ENCODE measurements around the gene NOXO1.
"Not testable (repeated sequence)": the region's sequence is repeated elsewhere in the genome, so short reads cannot be mapped to it uniquely, and the experiment has no call there.

The NOXO1 gene, protein sequence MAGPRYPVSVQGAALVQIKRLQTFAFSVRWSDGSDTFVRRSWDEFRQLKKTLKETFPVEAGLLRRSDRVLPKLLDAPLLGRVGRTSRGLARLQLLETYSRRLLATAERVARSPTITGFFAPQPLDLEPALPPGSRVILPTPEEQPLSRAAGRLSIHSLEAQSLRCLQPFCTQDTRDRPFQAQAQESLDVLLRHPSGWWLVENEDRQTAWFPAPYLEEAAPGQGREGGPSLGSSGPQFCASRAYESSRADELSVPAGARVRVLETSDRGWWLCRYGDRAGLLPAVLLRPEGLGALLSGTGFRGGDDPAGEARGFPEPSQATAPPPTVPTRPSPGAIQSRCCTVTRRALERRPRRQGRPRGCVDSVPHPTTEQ

DNA sequence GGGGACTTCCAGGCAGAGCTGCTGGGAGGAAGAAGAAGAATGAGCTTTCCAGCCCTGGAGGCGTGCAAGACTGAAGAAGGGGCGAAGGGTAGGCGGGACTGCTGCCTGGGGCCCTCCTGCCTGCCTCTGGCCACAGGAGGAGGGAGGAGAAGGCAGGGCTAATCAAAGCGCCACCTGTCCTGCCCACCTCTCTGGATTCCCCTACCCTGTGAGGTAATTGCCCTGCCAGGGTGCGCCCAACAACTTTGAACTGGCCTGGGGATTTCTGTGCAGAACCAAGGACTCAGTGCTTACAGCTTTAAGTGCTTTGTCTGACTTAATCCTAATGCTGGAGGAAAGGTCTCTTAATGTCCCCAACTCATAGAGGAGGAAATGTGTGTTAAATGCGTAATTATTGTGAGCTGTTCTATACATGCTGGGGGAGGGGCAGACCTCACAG, at the start of gene NOXO1:
NOXO1 (minus strand) TSS at position 72 of the 439 bp plus-strand sequence. CDS start 290 bp downstream, outside the sequence.
- no peak for DNase-seq (ENCODE audit: low spot score)

DNA sequence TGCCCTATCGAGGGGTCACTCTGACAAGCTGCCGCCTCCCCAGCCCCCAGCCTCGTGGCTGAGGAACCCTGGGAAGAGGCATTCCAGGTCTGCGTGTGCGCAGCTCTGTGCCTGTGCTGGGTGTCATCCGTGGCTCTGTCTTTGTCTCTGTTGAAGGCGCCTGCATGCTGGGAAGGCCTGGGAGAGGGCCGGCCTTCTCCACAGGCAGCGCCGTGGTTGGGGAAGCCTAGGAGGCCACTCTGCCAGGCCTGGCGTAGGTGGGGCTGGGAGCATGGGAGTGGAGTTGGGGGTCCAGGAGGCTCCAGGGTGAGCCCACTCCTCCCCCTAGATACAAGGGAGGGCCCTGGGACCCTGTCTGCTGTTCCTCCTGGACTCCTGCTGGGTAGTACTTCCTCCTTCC, 48.8 kb upstream of the NOXO1 start:
- no peak for DNase-seq (ENCODE audit: low spot score)

DNA sequence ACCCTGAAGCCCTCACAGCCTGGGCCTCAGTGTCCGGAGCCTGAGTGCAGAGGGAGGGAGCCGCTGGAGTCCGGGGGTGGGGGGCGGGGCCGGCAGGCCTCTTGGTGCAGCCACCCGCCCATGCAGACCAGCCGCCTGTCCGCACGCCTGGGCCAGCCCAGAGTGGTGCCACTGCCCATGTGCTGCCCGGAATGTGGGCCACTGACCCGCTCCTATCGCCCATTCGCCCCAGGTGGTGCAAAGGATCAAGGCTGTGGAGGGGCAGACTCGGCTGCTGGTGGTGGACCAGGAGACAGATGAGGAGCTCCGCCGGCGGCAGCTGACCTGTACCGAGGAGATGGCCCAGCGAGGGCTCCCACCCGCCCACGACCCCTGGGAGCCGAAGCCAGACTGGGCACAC, 48.1 kb upstream of the NOXO1 start:
- no peak for DNase-seq (ENCODE audit: low spot score)

DNA sequence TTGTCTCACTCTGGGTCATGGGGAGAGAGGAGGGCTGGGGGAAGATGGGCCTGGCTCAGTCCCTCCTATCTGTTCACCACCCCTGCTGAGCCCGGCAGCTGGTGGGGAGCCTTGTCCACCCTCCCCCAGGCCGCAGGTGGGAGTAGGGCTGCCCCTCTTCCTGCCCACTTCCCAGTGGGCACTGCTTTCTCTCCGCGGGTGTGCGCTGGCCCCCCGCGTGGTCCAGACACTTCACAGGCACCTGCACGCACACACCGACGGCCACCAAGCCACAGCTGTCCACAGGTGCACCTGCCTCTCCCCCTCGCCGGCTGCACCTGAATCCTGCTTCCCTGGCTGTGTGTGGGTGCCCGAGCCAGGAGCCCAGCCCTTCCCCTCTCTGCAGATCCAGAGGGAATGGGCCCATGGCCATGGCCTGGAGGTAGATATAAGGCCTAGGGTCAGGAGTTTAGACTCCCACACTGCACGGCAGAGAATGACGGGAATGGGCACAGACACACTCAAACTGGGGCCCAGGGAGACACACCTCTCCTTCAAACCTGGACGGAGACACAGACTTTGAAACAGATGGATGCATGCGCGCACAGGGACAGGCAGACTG, 47.5 kb upstream of the NOXO1 start:
- DNase-seq (ENCODE audit: low spot score): no peak

DNA sequence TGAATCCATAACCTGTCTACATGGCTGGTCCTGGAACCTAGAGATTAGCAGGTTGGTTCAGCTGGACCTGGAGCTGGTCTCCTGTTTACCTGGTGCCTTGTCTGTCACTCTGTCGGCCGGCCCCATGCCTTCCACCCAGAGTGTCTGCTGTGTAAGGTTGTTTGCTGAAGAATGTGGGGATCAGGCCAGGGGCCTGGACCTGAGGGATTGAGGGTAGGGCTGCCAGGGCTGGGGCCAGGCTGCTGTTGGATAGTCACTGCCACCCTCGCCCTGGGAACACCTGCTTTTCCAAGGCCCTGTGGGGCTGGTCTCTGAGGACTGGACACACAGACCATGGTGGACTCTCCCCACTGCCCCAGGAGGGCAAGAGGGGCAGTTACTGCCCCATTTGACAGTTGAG, 46.9 kb upstream of the NOXO1 start:
- no peak for DNase-seq (ENCODE audit: low spot score)

DNA sequence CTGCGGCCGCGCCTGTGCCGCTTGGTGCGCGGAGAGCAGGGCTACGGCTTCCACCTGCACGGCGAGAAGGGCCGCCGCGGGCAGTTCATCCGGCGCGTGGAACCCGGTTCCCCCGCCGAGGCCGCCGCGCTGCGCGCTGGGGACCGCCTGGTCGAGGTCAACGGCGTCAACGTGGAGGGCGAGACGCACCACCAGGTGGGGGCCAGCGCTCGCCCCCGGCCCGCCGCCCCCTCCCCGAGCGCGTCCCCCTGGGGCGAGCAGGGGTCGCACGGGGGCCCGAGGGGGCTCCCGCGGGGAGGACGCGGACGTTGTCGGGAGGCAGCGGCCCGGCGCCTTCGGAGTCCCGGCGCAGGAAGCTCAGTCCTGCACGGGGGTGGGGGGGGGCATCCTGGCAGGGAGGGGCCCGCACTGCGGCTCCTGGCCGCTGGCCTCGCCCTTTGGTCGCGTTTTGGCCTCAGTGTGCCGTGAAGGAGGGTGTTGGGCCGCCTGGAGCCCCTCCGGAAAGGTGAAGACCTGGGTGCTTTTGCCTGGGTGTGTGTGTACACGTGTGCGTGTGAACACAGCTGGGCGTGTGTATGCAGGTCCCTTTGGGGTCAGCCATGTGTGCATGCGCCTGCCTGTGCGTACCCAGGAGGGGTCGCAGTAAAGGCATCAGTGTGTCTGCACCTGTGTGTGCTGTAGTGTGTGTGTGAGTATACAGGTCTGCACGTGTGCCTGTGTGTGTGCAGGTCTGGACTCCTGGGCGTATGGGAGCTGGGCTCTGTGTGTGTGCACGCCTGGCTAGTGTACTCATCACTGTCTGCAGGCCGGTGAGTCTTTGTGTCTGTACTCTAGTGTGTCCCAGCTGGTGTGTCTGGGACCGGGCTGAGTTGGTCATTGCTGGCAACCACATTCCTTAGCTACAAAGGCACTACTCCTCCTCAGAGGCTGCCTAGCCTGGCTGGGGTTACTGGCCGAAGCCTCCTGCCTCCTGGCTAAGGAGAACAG, 46.0 kb upstream of the NOXO1 start:
- DNase-seq (ENCODE audit: low spot score): peak; percentile 72

DNA sequence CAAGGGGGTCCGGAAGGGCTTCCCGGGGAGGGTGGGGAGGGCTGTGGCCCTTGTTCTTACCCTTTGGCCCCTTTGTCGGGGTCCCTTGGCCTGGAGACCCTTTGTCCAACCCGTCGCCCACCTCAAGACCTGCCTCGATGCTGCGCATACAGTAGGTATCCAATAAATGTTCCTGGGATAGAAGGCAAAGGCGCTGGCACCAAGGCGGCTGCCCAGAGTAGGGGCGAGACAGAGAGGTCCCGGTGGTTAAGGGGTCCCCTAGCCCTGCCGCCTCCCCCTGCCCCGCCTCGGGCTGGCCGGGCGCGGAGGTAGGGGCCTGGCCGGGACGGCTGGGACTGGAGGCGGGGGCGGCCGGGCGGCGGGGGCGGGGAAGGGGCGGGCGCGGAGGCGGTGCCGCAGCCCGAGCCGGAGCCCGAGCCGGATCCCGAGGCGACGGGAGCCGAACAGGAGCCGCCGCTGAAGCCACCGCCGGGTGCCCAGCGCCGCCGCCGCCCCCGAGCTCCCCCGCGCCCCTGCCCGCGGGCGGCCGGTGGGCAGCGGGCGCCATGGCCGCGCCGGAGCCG, 45.3 kb upstream of the NOXO1 start, which contains the start of gene NHERF2:
NHERF2 (plus strand) TSS at position 442 of the 563 bp plus-strand sequence; CDS start at position 546, 104 bp downstream.
- DNase-seq (ENCODE audit: low spot score): no peak

DNA sequence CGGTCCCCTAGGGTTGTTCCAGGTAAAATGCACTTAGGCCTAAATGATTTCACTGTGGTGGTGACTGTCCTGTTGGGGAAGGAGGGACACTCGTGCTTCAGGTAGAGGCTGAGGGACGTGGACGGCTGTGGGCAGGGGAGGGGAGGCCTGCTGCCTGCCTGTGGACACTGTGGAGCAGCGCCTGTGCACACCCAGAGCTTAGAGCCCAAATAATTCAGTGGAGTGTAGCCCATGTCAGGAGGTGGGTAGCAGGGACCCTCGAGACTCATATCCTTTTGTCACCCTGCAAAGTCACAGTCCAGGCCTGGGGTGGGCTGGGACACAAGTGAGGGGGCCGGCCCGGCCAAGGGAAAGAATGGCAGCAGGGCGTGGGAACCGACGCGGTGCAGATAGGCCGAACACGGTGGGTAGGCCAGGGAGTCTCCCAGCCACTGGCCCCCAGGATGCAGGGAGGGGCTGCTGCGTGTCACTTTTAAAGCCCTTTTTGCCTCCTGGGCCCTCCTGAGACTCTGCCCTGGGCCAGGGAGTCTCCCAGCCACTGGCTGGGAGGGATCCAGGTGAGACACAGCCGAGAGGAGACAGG, 44.7 kb upstream of the NOXO1 start:
- no peak for DNase-seq (ENCODE audit: low spot score)

DNA sequence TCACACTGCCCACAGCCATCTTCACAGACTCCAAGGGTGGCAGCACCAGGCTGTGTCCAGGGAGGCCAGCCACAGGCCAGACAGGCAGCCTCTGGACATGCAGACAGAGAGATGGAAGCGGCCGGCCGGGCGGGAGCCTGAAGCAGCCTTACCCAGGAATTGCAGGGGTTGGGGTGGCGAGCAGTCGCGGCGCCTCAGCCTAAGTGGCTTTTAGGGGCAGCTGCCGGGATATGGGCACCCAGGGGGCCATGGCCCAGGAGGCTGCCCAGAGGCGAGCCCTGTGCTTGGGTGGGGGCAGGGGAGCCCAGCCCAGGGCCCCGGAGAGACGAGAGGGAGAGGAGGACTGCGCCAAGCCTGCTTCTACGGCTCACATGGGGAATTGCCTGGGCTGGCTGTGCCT, 44.0 kb upstream of the NOXO1 start:
- DNase-seq (ENCODE audit: low spot score): no peak

DNA sequence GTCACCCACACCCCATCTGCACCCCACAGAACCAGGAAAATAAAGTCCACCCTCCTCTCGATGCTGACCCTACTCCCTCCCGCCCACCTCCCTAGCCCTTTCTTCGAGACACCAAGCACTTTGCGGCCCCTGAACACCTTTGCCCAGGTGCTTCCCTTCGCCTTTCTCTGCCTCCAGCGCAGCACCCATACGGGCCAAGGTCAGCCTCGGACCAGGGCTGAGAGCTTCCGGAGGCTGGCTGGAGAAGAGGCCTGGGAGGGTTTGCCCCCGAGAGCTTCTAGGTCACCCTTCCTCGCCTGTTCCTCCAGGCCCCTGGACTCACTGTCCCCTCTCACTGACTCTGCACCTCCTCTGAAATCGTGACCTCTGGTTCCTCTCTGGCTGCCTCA, 42.8 kb upstream of the NOXO1 start:
- DNase-seq (ENCODE audit: low spot score): no peak

DNA sequence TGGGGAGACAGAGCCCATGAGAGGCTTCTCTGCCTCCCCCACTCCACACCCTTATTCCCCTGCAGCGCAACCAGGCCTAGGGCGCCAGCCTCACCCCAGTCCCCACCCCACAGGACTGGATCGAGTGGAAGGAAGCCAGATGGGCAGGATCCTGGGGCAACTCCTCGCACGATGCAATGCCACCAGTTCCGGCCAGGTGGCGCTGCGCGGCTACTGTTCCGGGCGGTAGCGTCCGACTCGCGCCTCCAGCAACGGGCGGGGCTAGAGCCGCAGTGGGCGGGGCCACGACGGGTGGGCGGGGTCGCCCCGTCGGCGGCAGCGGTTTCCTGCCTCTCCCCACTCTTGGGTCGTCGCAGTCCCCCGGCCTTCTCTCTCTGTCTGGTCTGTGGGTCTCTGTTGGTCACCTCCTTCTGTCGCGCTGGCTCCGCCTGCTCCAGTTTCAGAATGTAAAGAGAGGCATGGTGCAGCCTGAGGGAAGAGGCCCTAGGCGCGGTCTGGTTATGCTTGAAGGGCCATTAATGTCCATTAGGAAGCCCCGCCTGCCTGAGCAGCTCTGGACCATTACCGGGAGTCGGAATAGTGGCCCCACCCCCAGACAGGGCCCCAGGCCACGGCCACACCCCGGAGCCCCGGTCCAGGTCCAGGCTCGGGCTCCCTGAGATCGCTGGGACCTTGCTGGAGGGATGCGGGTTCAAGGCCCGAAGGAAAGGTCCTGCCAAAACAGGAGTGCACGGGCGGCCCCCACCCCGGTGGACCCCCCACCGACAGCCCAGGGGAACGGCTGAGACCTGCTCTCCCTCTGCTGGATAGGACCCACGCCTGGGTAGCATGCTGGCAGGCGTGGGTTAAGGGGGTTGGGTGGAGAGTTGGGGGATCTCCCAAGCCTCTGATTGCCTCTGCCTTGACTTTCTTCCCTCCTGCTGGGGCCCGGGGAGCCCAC, 42.1 kb upstream of the NOXO1 start:
- peak; percentile 79 for DNase-seq (ENCODE audit: low spot score)

DNA sequence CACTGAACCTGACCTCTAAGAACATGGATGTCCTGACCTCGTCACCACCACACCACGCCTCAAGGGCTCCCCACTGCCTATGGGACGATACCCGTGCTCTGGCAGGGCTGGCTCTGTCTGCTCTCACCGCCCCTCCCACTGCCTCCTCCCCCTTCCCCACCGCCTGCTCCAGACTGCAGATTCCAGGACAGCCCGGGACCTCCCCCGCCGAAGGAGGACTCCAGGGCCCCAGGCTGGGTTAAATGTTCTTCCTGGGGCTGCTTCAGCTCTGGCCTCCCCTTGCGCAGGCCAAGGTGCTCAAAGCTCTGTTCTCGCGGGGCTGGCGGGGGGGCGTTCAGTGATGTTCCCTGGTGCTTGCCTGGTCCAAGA, 41.4 kb upstream of the NOXO1 start:
- DNase-seq (ENCODE audit: low spot score): no peak

DNA sequence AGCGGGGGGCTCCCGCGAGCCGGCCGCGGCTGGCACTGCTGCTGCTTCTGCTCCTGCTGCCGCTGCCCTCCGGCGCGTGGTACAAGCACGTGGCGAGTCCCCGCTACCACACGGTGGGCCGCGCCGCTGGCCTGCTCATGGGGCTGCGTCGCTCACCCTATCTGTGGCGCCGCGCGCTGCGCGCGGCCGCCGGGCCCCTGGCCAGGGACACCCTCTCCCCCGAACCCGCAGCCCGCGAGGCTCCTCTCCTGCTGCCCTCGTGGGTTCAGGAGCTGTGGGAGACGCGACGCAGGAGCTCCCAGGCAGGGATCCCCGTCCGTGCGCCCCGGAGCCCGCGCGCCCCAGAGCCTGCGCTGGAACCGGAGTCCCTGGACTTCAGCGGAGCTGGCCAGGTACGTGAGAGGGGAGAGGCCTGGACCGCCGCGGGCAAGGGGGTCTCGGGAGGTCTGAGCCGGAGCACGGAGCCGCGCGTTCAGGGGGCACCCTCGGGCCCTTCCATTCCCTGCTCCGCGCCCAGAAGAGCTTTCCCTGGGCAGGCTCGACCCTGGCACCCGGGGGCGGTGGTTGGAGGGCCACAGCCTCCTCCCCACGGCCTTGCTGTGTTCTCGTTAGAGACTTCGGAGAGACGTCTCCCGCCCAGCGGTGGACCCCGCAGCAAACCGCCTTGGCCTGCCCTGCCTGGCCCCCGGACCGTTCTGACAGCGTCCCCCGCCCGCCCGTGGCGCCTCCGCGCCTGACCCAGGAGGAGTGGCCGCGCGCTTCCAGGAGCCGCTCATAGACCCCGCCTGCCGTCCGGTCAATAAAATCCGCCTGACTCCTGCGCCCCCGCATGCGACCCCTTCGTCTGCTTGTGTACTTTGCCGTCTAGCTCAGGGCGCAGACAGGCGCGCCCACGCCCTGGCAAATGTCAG, 38.9 kb upstream of the NOXO1 start:
- DNase-seq (ENCODE audit: low spot score): no peak

DNA sequence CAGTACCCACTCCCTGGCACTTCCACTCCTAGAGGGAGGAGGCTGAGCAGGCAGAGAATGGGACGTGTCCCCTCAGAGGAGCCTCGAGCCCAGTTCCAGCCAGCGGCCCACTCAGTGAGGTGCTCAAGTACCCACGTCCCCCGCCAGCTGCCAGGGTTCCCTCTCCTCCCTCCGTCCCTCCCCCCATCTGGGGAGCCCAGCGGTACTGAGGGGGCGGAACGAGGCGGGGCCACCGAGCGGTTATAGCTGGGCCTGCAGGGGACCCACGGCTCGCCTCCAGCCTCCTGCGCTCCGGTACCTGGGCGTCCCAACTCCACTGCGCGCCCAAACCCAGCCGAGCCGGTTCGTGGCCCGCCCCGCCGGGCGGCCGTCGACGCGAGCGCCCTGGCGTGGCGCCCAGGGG, 38.2 kb upstream of the NOXO1 start, which contains the start of gene NPW:
NPW (plus strand) TSS at position 268 of the 403 bp plus-strand sequence.
- DNase-seq (ENCODE audit: low spot score): no peak

DNA sequence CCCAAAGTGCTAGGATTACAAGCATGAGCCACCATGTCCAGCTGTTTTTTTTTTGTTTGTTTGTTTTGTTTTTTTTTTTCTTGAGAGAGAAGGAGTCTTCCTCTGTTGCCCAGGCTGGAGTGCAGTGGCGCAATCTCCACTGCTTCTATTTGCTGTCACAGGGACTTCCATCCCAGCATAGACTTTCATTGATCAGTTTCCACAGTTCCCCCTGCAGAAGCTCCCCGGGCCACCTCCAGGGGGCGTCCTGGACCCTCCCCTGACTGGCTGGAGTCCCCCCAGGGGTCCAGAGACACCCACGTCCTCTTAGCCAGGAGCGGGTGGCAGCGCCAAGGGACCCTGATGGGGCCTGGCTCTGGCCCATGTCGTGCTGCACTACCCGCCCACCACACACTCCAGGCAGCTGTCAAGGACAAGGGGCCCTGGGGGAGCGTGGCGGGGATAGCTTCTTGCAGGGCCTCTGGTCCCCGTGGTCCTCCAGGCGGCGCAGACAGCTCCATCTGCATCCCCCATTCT, 35.2 kb upstream of the NOXO1 start:
- DNase-seq (ENCODE audit: low spot score): no peak

DNA sequence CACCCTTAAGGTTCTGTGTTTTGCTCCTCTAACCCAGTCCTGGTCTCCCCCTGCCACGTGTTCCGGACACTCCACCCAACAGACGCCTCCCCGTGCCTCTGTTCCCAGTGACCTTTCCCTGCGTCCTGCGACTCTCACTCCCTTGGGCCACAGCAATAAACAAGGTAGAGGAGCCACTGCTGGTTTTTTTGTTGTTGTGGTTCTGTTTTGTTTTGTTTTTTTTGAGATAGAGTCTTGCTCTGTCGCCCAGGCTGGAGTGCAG, 34.6 kb upstream of the NOXO1 start:
- DNase-seq (ENCODE audit: low spot score): no peak

DNA sequence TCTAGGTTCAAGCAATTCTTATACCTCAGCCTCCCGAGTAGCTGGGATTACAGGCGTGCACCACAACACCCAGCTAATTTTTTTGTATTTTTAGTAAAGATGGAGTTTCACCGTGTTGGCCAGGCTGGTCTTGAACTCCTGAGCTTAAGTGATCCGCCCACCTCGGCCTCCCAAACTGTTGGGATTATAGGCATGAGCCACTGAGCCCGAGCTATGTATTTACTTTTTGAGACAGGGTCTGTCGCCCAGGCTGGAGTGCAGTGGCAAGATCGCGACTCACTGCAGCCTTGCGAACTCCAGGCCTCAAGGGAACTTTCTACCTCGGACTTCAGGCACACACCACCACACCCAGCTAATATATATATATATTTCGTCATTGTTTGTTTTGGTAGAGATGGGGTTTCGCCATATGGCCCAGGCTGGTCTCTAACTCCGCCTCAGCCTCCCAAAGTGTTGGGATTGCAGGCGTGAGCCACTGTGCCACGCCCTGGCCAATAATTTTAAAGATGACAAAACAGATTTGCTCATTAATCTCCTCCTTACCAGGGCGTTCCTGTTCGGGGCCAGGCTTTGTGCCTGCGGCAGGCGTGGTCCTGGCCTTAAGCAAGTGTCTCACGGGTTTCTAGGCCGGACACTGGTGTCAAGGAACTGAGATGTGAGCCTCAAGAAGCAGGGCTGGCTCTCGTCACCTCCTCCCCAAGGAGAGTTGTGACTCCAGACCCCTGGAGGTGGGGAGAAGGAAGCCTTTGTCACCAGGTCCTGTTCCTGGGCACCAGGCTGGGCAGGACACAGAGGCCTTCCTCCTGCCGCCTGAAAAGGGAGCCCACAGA, 34.1 kb upstream of the NOXO1 start:
- DNase-seq (ENCODE audit: low spot score): no peak

DNA sequence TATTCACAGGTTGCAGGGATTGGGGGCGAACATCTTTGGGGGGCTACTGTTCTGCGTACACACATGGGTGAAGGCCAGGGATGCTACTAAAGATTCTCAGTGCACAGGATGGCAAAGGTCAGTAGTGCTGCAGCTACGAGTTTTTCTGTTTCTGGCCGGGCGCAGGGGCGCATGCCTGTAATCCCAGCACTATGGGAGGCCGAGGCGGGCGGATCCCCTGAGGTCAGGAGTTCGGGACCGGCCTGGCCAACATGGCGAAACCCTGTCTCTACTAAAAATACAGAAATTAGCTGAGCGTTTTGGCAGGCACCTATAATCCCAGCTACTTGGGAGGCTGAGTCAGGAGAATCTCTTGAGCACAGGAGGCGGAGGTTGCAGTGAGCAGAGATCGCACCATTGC, 32.3 kb upstream of the NOXO1 start:
- no peak for DNase-seq (ENCODE audit: low spot score)

DNA sequence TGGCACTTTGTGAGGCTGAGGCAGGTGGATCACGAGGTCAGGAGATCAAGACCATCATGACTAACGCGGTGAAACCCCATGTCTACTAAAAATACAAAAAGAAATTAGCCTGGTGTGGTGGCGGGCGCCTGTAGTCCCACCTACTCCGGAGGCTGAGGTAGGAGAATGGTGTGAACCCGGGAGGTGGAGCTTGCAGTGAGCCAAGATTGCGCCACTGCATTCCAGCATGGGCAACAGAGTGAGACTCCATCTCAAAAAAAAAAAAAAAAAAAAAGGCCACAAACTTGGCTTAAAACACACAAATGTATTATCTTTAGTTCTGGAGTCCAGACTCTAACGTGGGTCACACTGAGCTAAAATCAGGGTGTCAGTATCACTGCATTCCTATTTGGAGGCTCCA, 30.5 kb upstream of the NOXO1 start:
- DNase-seq (ENCODE audit: low spot score): not testable (repeated sequence)
